NCI-H2196 (cell line): ENCODE data around the gene HIPK3.

Experiments
- DNase-seq: peaks from one replicate; lab custom pipeline; 2025; ENCODE audit not compliant: unreplicated experiment; lab: John Stamatoyannopoulos, UW

Gene HIPK3

DNA sequence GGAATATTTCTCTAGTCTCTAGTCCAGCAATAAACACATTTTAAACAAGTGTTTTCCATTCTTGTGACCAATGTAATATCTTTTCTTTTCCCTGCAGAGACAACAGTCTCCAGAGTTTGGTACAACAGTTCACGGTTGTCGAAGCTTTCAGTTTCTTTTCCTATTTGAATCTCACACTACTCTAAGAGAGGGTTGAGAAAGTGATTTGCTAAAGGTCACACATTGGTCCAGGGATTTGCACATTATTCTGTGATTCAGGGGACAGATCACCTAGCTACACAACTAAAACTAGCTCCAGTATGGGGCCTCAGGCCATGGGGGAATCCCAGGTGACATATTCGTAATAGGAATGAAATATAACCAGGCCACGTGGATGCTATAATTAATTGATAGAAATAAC, 132.5 kb downstream of the HIPK3 start:
- no peak for DNase-seq

GRCh38 chr11:33390944-33391892, 134.0 kb downstream of the HIPK3 start:
- DNase-seq, result no peak

DNA sequence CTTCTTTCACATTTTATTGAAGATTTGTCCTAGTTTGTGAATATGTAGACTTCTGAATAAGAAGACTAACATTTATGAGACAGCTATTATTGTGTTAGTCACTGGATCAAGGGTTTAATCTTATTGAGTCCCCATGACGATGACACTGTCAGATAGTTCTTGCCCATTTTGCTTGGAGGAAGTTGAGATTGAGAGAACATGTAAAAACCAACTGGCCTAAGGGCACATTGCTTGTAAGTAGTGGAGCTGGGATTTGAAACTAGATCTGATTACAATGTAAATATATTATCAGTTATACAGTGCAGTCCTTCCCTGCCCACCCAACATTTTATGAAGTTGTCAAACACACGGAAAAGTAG, 134.7 kb downstream of the HIPK3 start:
- no peak for DNase-seq

DNA sequence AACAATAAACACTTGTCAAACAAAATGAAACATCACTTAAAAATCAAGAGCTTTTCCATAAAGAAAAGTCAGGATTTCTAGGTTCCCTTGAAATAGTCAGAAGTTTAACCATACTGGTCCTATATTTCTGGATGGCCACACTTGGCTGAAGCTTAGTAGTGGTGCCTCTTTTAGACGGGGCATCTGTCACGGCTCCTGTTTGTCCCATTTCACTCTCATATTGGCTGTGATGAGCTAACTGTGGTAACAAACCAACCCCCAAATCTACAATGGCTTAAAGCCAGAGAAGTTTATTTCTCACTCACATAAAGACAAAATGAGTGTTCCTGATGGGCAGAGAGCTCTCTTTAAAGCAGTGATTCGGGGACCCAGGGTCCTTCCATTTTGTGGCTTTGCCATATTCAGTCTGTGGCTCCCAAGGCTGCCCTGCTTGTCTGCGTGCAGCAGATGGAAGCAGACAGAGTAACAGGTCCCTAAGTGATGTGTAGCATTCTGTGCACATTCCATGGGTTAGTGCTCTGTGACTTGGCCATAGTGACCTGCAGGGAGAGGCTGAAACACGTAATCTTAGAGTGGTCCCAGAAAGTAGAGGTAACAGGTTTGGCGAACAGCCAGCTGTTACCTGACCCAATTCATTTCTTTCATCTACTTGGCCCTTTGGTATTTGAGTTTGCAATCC, 137.4 kb downstream of the HIPK3 start:
- no peak for DNase-seq

- DNase-seq, result no peak
Observed at GRCh38 chr11:33396361-33396760, 139.2 kb downstream of the HIPK3 start.

GRCh38 chr11:33399421-33399820, 142.2 kb downstream of the HIPK3 start:
- DNase-seq, result no peak

DNA sequence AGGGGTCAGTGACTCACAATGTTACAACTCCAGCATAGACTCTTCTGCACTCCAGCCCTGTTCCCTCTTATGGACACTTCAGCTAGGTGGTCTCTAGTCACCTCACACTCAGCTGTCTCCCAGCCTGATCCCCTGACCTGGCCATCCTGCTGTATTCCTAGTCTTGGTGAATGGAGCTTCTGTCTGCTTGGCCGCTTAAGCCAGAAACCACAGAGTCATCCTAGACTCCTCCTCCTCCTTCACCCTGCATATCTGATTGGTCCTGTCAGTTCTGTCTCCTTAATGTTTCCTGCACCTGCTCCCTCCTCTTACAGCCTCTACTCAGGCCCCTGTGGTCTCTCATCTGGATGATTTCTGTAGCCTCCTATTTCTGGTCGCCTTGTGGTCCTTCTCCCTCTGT, 144.9 kb downstream of the HIPK3 start:
- no peak for DNase-seq

DNA sequence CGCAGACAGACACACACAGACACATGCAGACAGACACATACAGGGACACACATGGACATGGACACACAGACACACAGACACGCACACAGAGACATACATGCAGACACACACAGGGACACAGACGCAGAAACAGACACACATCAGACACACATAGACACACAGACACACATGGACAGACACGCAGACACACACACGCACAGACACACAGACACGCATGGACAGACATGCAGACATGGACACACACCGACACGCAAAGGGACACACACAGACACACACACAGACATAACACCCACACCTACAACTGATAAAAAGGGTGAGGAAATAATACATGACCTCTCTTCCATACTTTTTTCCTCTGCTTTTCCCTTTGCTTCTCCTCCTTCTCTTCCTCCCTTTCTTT, 146.2 kb downstream of the HIPK3 start:
- DNase-seq, result no peak

- no peak for DNase-seq
Observed at GRCh38 chr11:33405834-33406602, 148.8 kb downstream of the HIPK3 start.
